Pulmonary artery endothelial cell (primary cell): ENCODE measurements around the gene TMEM131L. TPM values are rescaled to one million over a fixed set of nuclear protein-coding genes. Genes with fewer than 3 reads are reported as not detected.
"Not testable (repeated sequence)": the region's sequence is repeated elsewhere in the genome, so short reads cannot be mapped to it uniquely, and the experiment has no call there.

Experiments
- DNase-seq: peaks from one replicate; pipeline ENCODE4 v3.0.0-alpha.2; 2011; ENCODE audit warnings: low read depth, low spot score
- total RNA-seq: library from RNA; depleted of rRNA; stranded (reverse); fragments of >200 nt; gene quantifications from 2 replicates; pipeline ENCODE4 v1.2.3, GENCODE V29; 2014

Gene TMEM131L
- total RNA-seq, 1 donor from 2014 or later, result 9.8 TPM

DNA sequence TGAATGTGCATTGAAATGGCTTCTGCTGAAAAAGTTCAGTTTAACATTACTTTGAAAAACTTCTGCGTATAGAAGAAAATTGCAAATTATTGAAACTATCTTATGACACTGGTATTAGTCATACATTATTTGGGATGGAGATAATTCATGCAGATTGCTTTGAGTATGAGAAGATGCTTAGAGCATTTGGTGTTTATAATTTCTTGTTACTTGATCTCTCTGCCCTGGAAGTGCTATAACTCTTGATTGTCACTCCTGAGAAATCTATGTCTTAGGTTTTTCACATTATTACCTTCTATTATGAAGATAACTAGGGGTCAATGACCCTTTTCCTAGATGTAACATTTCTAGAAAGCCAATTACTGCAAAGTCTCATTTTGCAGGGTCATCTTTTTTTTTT, 36.4 kb downstream of the TMEM131L start:
- no peak for DNase-seq

DNA sequence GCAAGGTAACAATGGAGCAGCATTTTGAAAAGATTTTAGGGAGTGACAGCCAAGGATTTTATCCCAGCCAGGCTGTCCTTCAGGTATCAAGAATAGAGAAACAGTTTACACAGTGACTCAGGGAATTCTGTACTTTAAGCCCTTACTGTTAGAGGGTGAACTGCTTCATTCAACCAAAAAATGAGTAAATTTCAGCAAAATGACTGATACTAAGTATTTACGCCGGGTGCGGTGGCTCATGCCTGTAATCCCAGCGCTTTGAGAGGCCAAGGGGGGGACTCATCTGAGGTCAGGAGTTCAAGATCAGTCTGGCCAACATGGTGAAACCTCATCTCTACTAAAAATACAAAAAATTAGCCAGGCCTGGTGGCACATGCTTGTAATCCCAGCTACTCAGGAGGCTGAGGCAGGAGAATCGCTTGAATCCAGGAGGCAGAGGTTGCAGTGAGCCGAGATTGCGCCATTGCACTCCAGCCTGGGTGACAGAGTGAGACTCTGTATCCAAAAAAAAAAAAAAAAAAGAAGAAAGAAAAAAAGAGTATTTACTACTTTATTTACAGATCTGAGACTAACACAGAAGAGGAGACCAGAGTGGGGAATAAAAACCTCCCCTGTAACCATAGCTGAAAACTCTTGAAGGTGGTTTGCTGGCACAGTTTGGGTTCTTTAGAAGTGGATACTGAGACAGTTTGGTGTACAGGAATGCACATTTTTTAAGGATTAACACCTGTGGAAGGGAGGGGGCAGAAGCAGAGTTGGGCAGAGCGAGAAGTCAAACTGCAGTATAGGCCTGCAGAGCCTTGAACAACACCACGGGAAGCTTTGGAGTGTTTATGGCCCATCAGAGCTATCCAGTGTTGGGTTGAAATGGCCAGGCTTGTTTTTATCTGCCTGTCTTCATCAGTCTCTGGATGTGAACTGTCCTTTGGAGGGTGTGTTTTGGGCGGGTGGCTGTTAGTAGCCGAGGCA, 40.5 kb downstream of the TMEM131L start:
- DNase-seq, result no peak

DNA sequence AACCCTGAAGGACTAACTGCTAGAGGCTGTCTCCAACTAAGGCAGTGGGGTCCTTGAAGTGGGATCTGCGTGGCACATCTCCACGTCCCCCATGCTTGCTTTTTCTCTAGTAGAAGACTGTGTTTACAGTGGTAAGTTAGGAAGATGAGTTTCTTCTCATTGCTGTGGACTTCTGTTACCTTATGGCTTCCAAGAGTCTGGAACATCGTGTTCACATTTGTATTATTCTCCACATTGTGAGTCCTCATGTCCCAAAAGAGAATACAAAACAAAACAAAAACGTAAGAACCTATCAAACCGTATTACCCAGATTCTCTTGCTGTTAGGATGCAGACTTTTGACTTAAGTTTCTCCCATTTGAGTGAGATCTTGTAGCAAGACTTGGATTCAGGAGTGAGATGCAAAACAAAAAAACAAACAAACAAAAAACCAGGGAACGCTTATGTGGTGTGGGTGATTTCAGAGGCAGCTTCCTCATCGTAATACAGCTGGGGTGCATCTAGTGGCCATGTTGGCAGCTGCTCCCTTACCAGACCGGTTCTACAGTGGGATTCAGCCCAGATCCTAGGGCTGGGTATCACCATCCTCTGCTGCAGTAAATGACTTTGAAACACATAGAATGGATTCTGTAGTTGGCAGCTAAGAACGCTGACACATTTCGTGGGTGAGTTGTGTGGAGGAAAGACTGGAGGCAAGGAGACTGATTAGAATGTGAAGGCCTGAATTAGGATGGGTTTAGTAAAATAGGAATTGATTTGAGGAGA, 41.3 kb downstream of the TMEM131L start:
- DNase-seq, result no peak

- not testable (repeated sequence) for DNase-seq
Measured at GRCh38 chr4:153509212-153509611, 43.1 kb downstream of the TMEM131L start.

- no peak for DNase-seq
Measured at GRCh38 chr4:153509724-153510123, 43.6 kb downstream of the TMEM131L start.

DNA sequence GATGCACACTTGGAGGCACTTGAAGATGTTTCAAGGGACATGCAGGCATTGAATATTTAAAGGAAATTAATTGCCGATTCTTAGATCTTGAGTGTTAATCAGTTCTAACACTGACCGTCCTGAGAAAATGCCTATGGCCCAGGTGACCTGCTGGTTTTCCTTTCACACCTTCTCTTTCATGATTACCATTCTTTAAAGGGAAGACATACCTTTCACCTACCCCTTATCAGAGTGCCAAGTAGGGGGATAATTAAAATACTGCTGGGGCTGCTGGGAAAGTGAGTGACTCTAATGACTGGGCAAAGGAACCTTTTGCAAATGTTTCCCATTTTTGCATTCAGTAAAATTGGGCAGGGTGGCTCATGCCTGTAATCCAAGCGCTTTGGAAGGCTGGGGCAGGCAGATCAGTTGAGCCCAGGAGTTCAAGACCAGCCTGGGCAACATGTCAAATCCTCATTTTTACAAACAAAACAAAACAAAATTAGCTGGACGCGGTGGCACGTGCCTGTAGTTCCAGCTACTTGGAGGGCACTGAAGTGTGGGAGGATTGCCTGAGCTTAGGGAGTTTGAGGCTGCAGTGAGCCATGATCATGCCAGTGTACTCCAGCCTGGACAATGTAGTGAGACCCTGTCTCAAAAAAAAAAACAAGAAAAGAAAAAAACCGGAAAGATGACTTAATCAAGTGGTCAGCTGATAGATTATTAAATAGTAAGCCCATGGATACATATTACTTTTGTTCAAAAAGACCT, 44.3 kb downstream of the TMEM131L start:
- DNase-seq, result no peak

DNA sequence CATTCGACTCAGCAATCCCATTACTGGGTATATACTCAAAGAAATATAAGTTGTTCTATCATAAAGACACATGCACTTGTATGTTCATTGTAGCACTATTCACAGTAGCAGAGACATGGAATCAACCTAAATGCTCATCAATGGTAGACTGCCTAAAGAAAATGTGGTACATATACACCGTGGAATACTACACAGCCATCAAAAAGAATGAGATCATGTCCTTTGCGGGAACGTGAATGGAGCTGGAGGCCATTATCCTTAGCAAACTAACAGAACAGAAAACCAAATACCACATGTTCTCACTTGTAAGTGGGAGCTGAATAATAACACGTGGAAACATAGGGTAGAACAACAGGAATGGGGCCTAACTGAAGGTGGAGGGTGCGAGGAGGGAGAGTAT, 44.9 kb downstream of the TMEM131L start:
- no peak for DNase-seq

DNA sequence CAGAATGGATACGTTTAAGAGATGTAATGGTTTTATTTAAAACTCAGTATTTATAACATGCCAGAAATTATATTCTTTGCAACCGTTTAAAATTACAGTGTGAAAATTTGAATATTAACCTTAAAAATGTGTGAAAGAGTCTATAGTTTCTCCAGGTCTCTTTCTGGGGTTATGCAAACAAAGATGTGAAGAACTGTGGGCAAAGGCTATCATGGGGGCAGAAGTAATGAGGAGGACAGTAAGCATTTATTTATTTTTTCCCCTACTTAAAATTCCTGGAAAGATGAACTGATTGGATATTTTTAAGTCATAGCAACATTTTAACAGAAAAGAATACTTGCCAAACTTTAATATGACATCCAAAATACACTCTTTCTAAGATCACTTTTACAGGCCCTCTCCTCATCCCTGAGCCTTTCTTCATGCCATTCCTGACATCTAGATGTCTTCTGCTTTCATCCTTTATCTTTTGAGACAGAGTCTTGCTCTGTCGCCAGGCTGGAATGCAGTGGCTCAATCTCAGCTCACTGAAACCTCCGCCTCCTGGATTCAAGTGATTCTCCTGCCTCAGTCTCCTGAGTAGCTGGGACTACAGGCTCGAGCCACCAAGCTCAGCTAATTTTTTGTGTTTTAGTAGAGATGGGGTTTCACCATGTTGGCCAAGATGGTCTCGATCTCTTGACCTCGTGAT, 46.1 kb downstream of the TMEM131L start:
- no peak for DNase-seq

DNA sequence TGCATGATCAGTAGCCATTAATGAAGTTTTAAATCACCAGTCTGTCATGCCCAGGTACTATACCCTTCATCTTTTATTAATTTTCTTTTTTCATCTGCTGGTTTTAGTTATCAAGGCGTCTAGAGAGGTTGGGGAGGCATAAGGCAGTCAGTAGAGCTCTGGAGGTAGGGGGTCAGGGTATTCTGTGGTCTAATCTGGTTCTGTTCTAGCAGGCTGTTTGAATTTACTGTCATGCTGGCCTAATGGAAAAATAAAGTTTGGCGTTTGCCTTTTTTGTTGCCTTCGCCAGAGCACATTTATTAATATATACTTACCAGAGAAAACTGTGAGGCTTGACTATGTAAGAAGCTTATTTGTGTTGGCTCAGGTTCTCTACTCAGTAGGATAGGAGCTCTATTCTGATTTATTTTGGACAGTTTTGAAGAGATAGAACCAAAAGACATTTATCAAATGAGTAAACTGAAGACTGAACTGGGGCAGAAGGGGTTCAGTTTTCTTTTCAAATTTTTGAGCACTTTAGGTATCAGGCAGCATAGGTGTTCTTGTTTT, 46.9 kb downstream of the TMEM131L start:
- no peak for DNase-seq

DNA sequence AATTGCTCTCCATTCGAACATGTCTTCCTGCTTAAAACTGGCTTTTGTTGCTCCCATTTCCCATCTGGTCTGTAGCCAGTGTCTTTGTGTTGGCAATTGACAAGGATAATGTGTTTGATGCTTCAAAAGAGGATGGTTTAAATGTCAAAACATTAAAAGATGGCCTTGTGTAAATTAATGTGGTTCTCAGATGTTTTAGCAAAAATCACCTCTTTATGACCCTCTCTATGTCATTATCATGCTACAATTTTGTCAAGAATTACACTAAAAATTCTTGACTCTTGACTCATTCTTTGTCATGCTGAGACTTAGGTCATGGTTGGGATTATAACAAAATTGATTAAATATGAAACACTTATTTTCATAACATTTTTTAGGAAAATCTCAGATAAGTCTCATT, 47.4 kb downstream of the TMEM131L start:
- DNase-seq, result no peak

- peak; percentile 33 for DNase-seq
Measured at GRCh38 chr4:153514001-153514526, 47.9 kb downstream of the TMEM131L start.

GRCh38 chr4:153514688-153515426, 48.7 kb downstream of the TMEM131L start:
- DNase-seq, result no peak

GRCh38 chr4:153517159-153517558, 51.0 kb downstream of the TMEM131L start:
- DNase-seq, result no peak

- peak; percentile 40 for DNase-seq
Measured at GRCh38 chr4:153518001-153518400, 51.8 kb downstream of the TMEM131L start.

DNA sequence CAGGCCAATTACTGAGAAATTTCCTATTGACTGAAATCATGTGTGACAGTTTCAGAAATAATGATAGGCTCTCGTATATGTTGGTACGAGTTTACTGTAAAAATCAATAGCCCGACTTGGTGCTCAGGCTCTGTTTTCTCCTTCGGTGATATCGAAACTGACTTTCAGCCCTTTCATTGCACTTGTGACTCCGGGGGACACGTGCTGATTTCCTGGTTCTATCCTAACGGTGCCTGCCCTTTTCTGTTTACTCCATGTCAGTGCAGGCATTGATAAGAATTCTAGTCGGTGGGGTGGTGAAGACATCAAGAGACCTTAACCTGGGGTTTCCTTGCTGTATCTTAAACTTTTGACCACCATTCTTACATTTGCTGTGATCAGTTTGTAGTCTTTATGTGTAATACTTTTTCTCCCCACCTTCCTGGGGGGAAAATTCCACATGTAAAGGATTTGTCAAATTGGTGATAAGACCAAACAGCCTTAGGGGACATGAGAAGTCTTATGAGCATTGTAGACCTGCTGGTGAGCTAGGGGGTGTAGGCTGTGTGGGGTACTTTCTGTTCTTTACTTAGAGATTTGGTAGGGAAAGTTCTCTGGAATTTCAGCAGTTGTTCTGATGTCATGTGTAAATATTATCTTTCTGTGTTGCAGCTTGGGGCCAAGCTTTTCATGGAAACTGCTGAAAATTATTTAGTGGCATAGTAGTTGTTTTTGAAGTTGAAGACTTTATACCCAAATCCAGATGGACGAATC, 52.7 kb downstream of the TMEM131L start:
- no peak for DNase-seq

GRCh38 chr4:153519687-153520086, 53.5 kb downstream of the TMEM131L start:
- no peak for DNase-seq

DNA sequence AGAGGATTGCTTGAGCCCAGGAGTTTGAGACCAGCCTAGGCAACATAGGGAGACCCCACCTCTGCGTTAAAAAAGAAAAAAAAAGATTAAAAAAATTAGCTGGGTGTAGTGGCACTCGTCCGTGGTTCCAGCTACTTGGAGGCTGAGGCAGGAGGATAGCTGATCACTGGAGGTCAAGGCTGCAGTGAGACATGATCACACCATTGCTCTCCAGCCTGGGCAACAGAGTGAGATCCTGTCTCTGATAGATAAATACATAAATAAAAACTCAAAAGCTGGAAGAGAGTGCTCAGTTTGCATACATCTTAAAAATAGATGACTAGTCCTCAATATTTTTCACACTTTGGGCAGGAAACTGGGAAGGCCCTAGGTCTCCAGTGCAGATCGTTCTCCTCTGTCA, 54.1 kb downstream of the TMEM131L start:
- no peak for DNase-seq

DNA sequence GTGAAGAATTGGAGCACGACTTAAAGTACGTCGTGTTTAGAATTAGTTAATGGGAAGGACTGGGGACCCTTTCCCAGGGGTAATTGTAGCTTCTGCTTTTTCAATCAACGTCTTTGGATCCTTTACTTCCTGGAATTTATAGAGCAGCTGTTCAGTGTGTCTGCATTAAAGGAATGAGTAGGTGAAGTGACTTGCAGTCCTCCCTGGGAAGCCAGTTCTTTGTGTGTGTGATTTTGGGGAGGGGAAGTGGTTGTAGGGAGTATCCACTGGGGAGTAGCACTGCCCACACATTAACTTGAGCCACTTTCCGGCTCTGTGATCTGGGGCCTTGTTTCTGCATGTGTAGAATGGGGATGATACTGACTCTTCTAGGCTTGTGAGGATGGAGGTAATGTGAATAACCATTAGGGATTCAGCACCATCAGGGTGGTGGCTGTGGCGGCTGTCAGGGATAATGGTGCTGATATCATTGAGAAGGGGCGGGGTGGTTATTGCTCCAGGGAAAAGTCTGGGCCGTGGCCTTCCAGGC, 54.7 kb downstream of the TMEM131L start:
- DNase-seq, result no peak

GRCh38 chr4:153521478-153521877, 55.3 kb downstream of the TMEM131L start:
- no peak for DNase-seq
